Stomach (tissue), 9 donors: ENCODE results near the gene SHMT2. TPM values are rescaled to one million over a fixed set of nuclear protein-coding genes. Genes with fewer than 3 reads are reported as not detected.
A peak's percentile ranks its signal among the peaks of the same experiment; 100 is the strongest.

Source experiments
- DNase-seq, 2 donors: peaks; one replicate each; pipeline versions ENCODE4 v3.0.0 to v3.0.0-alpha.2; 2013 to 2019
- H3K27ac ChIP-seq, 5 donors: fragments of 200-600 bp in 4 of 5; sonication (generic) in 4 of 5; one replicate each; pipeline ENCODE4 v1.5.1; 2013 to 2019; ENCODE audit warnings: mild to moderate bottlenecking in 1 of 5, moderate library complexity in 1 of 5
- H3K27me3 ChIP-seq, 3 donors: fragments of 200-600 bp; sonication (generic); one replicate each; pipeline ENCODE4 v1.5.1; 2017 to 2019; ENCODE audit warnings: mixed run types in 1 of 3
- H3K36me3 ChIP-seq, 4 donors: fragments of 200-600 bp; sonication (generic); 1 replicate in 3 of 4; 2 replicates in 1 of 4; pipeline ENCODE4 v1.5.1; 2016 to 2019
- H3K4me1 ChIP-seq, 4 donors: fragments of 200-600 bp; sonication (generic); one replicate each; pipeline ENCODE4 v1.5.1; 2016 to 2019
- H3K4me3 ChIP-seq, 4 donors: fragments of 200-600 bp; sonication (generic) in 3 of 4; one replicate each; pipeline ENCODE4 v1.5.1; 2016 to 2019; ENCODE audit warnings: mild to moderate bottlenecking in 1 of 4
- H3K9me3 ChIP-seq, 4 donors: fragments of 200-600 bp; sonication (generic); one replicate each; pipeline ENCODE4 v1.5.1; 2016 to 2019
- CTCF ChIP-seq, 7 experiments: fragments of 450-650 bp in 4 of 7; fragments of 200-600 bp in 3 of 7; sonication (generic) in 3 of 7; IDR thresholded peaks; one replicate each; pipeline ENCODE4 v1.5.1; 2016 to 2019; ENCODE audit warnings: antibody characterized with exemption in 7 of 7, control low read depth in 2 of 7, mild to moderate bottlenecking in 1 of 7
- EP300 ChIP-seq: sonication (generic); formaldehyde crosslinking; IDR thresholded peaks from one replicate; pipeline ENCODE4 v1.6.1; 2017; ENCODE audit warnings: antibody characterized with exemption
- POLR2A ChIP-seq, 4 donors: fragments of 450-650 bp; IDR thresholded peaks; one replicate each; pipeline ENCODE4 v1.6.1; 2016; ENCODE audit warnings: antibody characterized with exemption in 4 of 4, control low read depth in 2 of 4, mild to moderate bottlenecking in 1 of 4, moderate library complexity in 1 of 4
- POLR2AphosphoS5 ChIP-seq, 3 donors: sonication (generic); formaldehyde crosslinking; IDR thresholded peaks; one replicate each; pipeline ENCODE4 v1.6.1; 2016; ENCODE audit warnings: antibody characterized with exemption in 3 of 3
- WGBS, 5 donors: extraction: QIAGEN DNeasy Blood & Tissue Kit in 3 of 5; methylation state at CpG; one replicate each; pipeline versions ENCODE4 v1.1.5 to v1.1.7; 2013 to 2018; 5-methylcytosine and 5-hydroxymethylcytosine counted together
- intact Hi-C: fragments of 100-400 bp; cut with DNase I; formaldehyde crosslinking; loops from one replicate; pipeline ENCODE4 v1.15.1; 2023; ENCODE audit warnings: low total_unique reads
- polyA plus RNA-seq, 3 donors: library from polyadenylated mRNA; stranded (reverse); fragments of 200-250 nt; gene quantifications; one replicate each; pipeline ENCODE4 v1.2.3, GENCODE V29; 2013
- total RNA-seq, 5 donors: library from RNA; depleted of rRNA; stranded (reverse); fragments of >200 nt; gene quantifications; one replicate each; pipeline versions ENCODE4 v1.1.0 to v1.2.3, GENCODE V29; 2014 to 2016
- donor health status: healthy with polysubstance abuse.
- donor health status: Bipolar disorder and iron deficiency.
- donor health status: healthy.

The SHMT2 gene
- total and polyA plus RNA-seq, 8 donors = 26.1 to 93.7 (median 58.0) TPM

DNA sequence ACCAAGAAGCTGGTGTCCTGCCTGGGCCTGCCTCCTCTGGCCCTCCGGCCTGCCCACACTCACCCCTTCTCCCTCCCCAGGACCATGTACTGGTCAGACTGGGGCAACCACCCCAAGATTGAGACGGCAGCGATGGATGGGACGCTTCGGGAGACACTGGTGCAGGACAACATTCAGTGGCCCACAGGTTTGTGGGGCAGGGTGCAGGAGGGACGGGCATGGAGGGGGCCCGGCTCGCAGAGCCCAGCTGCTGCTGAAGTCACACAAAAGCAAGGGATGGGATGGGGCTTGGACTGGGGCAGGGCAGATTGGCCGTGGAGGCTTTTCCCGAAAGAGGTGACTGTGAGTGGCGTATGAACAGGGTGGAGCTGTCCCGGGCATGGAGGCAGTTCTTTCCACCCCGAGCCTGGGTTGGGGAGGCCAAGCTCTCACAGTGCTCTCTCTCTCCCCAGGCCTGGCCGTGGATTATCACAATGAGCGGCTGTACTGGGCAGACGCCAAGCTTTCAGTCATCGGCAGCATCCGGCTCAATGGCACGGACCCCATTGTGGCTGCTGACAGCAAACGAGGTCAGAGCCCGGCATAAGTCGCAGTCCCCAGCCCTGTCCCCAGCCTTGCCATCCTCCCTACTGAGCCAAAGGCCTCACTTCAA, 20.8 kb upstream of the SHMT2 start:
- intact Hi-C loops = no loop called here

DNA sequence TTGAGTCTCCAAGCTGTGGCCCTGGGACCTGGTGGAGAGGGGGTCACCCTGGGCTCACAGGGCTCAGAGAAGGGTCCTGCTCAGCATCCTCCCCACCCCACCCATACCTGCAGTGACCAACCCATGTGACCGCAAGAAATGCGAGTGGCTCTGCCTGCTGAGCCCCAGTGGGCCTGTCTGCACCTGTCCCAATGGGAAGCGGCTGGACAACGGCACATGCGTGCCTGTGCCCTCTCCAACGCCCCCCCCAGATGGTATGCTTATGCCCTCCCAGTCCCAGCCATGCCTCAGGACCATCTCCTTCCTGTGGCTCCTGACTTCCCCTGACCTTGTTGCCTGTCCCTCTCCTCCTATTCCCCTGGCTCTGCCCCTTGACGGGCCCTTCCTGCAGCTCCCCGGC, 19.6 kb upstream of the SHMT2 start:
- intact Hi-C loops = loop anchor here (5.0 kb wide), 1 partner anchor 37 kb away; no protein-coding TSS in a partner anchor
- H3K27ac ChIP-seq = no peak overlapping the region

More for the DNA sequence above, 20.8 kb upstream of the SHMT2 start:
- Histone ChIP-seq H3K4me3 (no peak overlapping the region), H3K9me3 (no peaks in the 10 kb centered on the region), H3K27ac (peak overlapping the region in 1 of 5 donors; percentile 22), H3K27me3 (peaks cover 0 to 4% (median 0%) of the 10 kb centered on the region in 3 donors), H3K4me1 (peaks cover 0 to 10% (median 7%) of the 10 kb centered on the region in 4 donors), H3K36me3 (peaks cover 43 to 91% (median 89%) of the 10 kb centered on the region in 4 donors)
- TF ChIP-seq CTCF (IDR thresholded peaks at IDR 0.05) (no peak), EP300 (no peak), POLR2AphosphoS5 (IDR thresholded peaks at IDR 0.05) (no peak), POLR2A (IDR thresholded peaks at IDR 0.05) (no peak)
- DNase-seq = no peak
- 62 to 81% (median 74%) methylated on average over 15 to 22 of the region's 22 CpGs for WGBS, 5 donors

GRCh38 chr12:57210461-57210860, 19.1 kb upstream of the SHMT2 start:
- DNase-seq = no peak
- intact Hi-C loops = loop anchor here (5.0 kb wide), 1 partner anchor 37 kb away; no protein-coding TSS in a partner anchor
- peaks cover 8 to 21% (median 15%) of the 10 kb centered on the region in 3 donors for H3K27me3 ChIP-seq
- 90 to 94% (median 93%) methylated on average over 12 to 15 of the region's 15 CpGs for WGBS, 5 donors
- H3K36me3 ChIP-seq = peaks cover 29 to 74% (median 72%) of the 10 kb centered on the region in 4 donors
- no peaks in the 10 kb centered on the region for H3K9me3 ChIP-seq
- peaks cover 0 to 25% (median 17%) of the 10 kb centered on the region in 4 donors for H3K4me1 ChIP-seq
- H3K27ac ChIP-seq = no peak overlapping the region
- no peak overlapping the region for H3K4me3 ChIP-seq
- TF ChIP-seq EP300 = no peak
- TF ChIP-seq POLR2AphosphoS5 (IDR thresholded peaks at IDR 0.05) = no peak
- no peak for TF ChIP-seq POLR2A (IDR thresholded peaks at IDR 0.05)
- no peak for TF ChIP-seq CTCF (IDR thresholded peaks at IDR 0.05)

More for the DNA sequence above, 19.6 kb upstream of the SHMT2 start:
- Histone ChIP-seq H3K36me3 (peaks cover 34 to 79% (median 77%) of the 10 kb centered on the region in 4 donors), H3K9me3 (no peaks in the 10 kb centered on the region), H3K4me1 (peaks cover 0 to 22% (median 16%) of the 10 kb centered on the region in 4 donors), H3K4me3 (no peak overlapping the region), H3K27me3 (peaks cover 3 to 15% (median 9%) of the 10 kb centered on the region in 3 donors)
- no peak for DNase-seq
- WGBS, 5 donors = 87 to 91% (median 88%) methylated on average over 6 to 8 of the region's 8 CpGs
- TF ChIP-seq CTCF (IDR thresholded peaks at IDR 0.05) (no peak), EP300 (no peak), POLR2A (IDR thresholded peaks at IDR 0.05) (no peak)

DNA sequence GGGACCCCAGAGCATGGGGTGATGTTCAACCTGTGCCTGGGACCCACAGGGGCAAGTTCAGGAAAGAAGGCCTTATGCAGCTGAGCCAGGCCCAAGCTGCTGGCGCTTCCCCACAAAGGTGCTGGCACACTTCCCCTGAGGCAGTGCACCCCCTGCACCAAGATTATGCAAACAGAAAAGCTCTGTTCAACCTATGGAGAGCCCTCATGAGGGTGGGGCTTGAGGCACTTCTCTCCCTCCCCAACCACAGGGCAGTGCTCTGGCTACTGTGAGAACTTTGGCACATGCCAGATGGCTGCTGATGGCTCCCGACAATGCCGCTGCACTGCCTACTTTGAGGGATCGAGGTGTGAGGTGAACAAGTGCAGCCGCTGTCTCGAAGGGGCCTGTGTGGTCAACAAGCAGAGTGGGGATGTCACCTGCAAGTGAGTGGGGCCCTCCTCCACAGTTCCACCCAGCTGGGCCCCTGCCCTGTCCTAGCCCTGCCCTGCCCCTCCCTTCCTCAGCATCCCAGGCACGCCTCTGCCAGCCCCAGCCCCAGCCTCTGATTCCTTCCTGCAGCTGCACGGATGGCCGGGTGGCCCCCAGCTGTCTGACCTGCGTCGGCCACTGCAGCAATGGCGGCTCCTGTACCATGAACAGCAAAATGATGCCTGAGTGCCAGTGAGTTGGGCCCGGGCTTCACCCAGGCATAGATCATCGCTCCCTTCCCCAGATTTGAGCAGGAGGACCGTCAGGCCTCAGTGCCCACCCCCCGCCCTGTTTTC, 18.4 kb upstream of the SHMT2 start:
- Histone ChIP-seq H3K36me3 (peaks cover 23 to 67% (median 65%) of the 10 kb centered on the region in 4 donors), H3K27me3 (peaks cover 15 to 27% (median 21%) of the 10 kb centered on the region in 3 donors), H3K4me3 (no peak overlapping the region), H3K4me1 (peaks cover 5 to 31% (median 24%) of the 10 kb centered on the region in 4 donors), H3K9me3 (no peaks in the 10 kb centered on the region), H3K27ac (no peak overlapping the region)
- intact Hi-C loops = loop anchor here (5.0 kb wide), 1 partner anchor 36 kb away; no protein-coding TSS in a partner anchor
- no peak for TF ChIP-seq EP300
- no peak for TF ChIP-seq POLR2AphosphoS5 (IDR thresholded peaks at IDR 0.05)
- no peak for TF ChIP-seq POLR2A (IDR thresholded peaks at IDR 0.05)
- no peak for TF ChIP-seq CTCF (IDR thresholded peaks at IDR 0.05)
- 69 to 84% (median 78%) methylated on average over 13 to 16 of the region's 16 CpGs for WGBS, 5 donors
- no peak for DNase-seq
